Measurements from ENCODE around the gene CCDC50.

Gene CCDC50

GRCh38 chr3:191352014-191352413, 22.8 kb downstream of the CCDC50 start:
- no peak for DNase-seq

DNA sequence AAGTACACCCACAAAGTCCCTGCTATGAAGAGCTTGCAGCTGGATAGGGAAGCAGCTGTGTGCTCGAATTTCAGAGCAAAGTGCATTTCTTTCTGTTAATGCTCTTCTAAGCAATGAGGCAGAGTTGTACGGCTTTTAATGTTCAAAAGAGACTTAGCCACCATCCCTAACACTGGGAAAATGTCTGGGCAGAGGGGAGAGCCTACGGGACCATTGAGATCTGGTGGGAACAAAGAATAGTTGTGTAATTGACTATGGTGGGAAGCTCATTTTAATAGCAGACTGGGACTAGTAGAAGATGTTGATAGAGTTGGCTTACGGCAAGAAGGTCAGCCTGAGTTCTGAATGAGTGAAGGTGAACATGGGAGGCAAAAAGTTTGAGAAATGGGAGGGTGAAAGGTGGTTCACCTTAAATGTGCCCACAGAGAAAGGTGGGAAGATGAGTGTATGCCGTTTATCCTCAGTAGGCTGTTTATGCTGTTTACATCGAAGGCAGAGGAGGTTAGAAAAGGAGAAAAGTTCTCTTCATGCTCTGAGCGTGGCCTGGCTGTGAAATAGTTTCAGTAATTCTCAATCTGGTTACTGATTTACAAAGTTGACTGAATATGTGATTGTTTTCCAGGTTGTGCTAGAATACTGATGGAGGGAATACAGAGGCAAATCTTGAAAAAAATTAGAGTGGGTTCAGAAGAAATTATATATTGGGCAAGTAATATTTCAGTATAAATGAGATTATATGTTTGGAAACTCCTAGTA, 24.0 kb downstream of the CCDC50 start:
- no peak for DNase-seq

GRCh38 chr3:191355406-191355805, 26.2 kb downstream of the CCDC50 start:
- DNase-seq = no peak

DNA sequence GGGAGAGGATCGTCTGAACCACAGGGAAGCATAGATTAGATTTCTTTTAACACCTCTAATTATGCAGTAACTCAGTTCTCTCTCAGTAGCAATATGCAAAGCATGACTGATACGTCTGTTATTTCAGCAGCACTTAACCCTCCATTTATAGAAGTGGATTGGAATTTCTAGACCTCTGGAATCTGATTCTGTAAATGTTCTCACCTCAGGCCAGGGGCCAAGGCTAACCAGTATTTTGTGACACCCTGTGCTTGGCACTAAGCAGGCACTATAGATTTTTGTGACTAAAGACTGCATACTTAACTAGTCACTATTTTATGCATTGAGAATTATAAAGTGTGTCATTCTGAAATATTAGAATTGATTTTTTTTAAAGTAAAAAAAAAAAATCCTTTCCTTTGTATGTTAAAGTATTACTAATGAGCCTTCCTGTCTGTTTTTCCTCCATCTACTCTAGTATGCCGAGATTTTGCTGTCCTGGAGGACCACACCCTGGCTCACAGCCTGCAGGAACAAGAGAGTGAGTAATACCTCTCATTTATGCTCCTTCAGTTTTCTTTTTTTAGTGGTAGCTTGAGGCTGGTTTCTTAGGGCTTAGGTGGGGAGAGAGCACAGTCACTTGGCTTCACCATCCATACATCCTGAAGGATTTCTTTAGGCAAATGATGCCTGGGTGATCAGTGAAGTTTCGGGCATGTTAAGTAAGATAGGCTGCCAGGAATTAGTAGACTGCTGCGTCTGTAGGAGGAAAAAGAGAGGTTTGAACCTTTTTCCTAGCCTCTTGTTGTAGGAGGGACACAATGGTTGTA, 27.6 kb downstream of the CCDC50 start:
- DNase-seq = no peak

DNA sequence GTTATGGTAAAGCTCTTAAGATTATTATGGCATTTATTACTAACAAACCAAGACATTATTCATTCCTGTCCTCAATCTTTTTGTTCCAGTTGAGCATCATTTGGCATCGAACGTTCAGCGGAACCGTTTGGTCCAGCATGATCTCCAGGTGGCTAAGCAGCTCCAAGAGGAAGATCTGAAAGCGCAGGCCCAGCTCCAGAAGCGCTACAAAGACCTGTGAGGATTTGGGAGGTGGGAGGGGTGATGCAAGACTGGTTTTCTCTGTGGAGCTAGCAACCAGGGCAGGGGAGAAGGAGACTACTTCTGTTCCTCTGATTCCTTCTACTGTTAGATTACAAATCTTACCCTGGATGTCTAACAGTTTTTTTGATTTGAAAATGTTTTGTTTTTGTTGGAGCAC, 28.7 kb downstream of the CCDC50 start:
- DNase-seq = no peak

DNA sequence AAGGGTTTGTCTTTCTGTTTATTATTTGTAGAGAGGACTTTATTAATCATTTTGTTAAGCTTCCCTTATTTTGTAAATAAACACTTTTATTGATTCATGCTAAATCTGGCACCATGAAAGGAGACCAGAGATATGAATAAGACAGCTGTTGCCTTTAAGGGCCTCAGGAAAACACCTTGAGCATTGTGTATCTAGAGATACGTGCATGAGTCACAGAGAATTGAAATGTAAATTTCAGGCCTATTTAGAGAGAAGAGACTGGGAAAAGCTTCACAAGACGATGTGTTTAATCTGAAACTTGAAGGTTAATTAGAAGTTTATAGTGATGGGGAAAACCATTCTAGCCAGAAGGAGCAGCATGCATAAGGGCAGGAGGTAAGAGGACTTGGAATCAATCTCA, 29.7 kb downstream of the CCDC50 start:
- DNase-seq = no peak

DNA sequence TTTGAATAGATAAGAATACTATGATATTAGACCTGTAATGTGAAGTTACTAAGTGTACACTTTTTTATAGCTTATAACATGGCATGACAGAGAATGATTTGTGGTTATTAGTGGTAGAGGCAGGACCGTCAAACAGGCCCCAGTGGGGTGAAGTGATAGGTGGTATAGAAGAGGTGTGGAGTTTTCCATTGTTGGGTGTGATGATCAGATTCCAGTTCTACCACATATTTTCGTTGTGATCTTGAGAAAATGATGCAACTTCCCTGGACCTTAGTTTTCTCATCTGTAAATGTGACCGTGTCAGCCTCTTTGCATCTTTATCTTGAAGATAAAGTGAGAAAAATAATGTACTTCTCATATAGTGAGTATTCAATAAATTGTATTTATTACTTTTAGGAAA, 31.4 kb downstream of the CCDC50 start:
- no peak for DNase-seq

DNA sequence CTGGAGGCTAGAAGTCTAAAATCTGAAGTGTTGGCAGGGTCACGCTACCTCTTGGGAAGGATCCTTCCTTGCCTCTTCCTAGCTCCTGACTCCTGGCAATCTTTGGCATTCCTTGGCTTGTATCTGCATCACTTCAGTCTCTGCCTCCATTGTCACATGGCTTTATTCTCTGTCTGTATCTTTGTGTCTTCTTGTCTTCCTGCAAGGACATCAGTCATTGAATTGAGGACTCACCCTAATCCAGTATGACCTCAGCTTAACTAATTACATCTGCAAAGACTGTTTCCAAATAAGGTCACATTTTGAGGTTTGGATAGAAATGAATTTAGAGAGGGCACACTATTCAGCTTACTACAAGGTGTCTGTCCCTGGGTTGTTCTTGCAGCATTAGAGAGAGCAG, 32.3 kb downstream of the CCDC50 start:
- no peak for DNase-seq

GRCh38 chr3:191362037-191362436, 32.8 kb downstream of the CCDC50 start:
- no peak for DNase-seq

DNA sequence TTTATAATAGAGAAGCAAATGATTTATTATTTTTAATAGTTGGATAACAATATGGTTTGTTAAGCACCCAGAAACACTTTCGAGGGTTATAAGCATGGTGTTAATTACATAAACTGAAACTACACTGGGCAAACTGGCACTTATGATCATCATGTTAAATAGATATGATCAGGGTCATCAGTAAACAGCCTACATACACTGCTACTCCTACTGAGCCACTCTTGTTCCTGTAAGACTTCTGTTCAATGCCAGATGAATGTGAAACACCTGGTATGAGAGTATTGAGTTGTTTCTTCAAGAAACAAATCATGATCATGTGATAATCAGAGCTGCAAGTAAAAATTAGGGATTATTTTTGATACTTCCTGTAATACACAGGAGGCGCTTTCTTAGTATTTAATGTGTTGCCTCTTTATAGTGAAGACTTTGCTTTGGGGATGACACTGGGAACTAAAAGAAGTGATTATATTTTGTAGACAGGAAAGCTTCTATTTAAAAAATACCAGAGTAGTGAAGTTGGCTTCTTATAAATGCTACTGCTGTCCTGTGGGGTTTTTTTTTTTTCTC, 33.4 kb downstream of the CCDC50 start:
- DNase-seq = no peak

- DNase-seq = no peak
Measured at GRCh38 chr3:191363221-191363620, 34.0 kb downstream of the CCDC50 start.

DNA sequence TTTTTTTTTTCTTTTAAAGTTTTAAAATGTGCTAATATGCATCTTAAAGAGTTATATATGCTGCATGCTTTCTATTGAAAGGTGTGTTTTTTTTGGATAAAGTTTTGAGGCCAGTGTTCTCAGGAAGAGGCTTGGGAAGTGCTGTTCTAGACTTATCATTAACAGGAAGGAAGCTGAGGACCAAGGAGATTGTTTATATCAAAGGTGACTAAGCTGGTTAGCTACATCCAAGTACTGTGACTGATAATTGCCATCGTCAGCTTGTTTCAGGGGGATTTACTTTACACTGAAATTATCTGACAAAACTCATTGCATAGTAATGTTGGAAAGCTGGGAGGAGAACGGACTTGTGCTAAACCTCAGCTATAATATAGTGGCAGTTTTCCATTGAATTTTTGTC, 37.5 kb downstream of the CCDC50 start:
- no peak for DNase-seq

- no peak for DNase-seq
Measured at GRCh38 chr3:191368755-191369615, 39.8 kb downstream of the CCDC50 start.

GRCh38 chr3:191369616-191370010, 40.4 kb downstream of the CCDC50 start:
- DNase-seq = peak; percentile 21 to 84

DNA sequence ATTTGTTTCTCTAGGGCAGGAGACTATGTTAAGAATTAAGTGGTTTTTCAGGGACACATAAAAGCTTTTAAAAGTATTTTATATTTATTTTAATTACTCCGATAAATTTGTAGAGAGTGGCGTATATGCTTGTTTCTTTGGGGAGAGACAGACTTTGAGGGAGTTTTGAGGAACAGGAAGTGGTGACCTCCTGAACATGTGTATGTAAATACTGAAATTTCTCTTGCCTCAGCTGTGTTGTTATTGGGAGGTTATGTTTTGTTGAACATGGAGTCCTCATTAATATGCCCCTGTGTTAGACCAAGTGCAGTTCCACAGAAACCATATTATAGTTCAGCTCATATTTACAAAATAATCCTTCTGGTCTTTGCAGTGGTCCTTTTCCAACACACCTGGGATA, 42.9 kb downstream of the CCDC50 start:
- DNase-seq = no peak

DNA sequence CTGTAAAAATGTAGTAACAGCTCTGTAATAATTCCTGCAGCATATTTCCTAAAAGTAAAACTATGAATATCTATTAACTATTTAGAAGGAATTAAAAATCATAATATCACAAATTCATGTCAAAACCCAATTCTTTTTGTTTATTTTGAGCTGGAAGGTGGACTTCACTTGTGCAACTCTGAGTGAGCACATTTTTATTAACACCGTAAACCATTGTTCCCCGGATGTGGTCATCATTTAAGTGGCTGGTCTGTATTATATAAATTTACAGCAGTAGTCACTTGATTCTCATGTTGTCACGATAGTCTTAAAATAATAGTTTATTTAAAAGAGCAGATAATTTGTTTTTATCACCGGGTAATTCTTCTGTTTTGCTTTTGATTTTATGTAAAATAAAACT, 44.1 kb downstream of the CCDC50 start:
- no peak for DNase-seq

DNA sequence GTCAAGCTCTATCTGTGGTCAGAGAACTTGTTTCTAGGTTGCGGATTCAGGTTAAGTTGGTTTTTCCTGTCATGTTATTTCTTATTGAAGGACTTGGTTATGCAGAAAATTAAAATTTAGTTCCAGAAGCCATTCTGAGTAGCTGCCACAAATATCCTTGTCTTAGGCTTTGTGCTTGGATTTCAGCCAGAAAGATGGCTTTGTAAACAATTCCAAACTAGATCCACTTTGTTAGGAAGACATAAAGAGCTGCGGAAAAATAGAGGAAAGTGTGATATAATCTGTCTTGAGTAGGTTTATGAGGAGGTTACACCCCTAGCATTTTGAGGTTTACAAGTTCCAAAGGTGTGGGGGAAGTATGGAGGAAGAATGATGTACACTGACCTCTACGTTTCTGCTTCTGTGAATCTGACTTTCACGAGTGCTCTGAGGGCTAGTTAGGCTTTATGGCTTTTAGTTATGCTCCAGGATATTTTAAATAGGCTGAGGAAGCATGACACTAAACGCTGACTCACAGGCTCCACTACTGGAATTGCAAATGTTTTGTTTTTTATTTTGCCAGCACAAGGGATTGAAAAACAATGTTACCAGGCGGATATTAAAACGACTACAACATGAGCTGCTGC, 47.4 kb downstream of the CCDC50 start:
- DNase-seq = no peak

DNA sequence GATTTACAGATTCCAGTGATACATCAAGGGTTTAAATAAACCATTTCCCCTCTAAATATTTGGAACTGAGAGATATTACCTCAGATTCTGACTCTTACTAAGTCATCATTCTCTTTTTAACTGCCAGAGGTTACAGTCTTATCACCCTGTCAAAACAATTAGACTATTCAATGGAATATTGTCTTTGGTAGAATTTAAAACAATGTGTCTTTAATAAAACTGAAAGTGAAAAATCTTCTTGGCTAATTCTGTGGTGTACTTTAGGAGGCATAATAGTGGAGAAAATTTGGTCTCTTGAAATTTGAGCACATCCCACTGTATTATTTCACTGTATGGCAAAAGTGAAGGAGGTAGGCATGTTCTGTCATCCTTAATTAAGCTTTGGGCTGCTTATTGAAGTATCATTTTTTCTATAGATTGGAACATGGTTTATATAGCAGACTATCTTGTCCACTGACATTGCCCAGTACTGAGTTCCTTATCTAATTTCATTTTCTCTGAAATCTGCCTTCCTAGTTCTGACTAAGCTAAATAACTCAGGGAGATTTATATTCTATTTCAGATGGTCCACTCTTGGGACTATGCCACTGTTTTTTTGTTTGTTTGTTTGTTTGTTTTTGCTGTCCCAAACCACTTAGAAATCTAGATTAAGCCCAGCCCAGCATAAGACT, 49.1 kb downstream of the CCDC50 start:
- no peak for DNase-seq

DNA sequence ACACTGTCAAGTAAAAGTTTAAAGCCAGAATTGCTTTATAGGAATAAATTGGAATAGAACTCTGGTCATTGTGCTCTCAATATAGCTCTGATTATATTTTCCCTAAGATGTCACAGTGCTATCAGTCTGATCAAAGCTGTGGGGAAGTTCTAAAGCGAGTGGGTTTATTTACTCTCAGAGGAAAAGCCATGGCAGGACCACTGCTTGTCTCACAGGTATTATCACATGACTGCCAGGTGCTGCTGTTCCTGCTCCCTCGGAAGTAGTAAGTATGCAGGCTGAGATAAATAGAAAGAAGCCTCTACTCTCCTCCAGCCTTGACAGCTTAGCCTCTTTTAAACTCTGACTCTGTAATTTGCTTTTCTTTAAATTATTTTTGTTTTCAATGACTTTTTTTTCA, 50.3 kb downstream of the CCDC50 start:
- no peak for DNase-seq

DNA sequence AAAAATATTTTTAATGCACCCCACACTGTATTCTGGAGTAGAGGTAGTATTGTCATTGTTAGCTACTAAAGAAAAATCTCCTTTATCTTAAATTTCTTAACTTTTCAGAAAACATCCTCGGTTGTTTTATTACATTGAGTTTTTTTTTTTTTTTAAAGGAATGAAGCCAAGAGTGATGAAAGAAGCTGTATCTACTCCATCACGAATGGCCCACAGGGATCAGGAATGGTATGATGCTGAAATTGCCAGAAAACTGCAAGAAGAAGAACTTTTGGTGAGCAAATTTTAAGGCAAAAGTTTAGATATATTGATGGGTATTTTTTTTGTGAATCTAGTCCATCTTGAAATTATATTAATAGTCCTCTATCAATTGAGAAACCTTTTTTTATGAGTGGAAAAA, 50.8 kb downstream of the CCDC50 start:
- no peak for DNase-seq

GRCh38 chr3:191381303-191381702, 52.1 kb downstream of the CCDC50 start:
- DNase-seq = no peak

DNA sequence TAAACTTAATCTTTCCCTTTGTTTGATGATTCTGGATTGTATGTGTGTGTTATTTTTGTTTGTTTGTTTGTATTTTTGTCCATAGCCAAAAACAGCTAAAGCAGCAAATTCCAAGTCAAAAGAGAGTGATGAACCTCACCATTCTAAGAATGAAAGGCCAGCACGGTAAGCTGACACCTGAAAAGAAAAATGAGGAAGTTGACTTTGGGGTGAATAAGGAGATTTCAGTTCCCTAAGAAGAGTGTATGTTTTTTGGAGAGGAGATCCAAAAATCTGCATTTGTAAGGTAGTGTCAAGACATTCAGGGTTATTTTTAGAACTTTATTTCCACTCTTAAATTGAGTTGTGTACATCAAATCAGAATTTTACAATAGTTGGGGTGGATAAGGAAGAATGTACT, 53.5 kb downstream of the CCDC50 start:
- no peak for DNase-seq

Data from NCI-H446 (cell line).